Activated CD8-positive, alpha-beta memory T cell treated with anti-CD3 and anti-CD28 coated beads, Interleukin-2, amount 50 U/mL, for 1 hour (primary cell): Measurements from ENCODE around the gene DNAAF3.

ENCODE experiments used
- DNase-seq: peaks from one replicate; pipeline ENCODE4 v3.0.0-alpha.2; 2020; ENCODE audit errors: extremely low read depth

The DNAAF3 gene

GRCh38 chr19:55116232-55116858, 50.1 kb downstream of the DNAAF3 start:
- DNase-seq = no peak

DNA sequence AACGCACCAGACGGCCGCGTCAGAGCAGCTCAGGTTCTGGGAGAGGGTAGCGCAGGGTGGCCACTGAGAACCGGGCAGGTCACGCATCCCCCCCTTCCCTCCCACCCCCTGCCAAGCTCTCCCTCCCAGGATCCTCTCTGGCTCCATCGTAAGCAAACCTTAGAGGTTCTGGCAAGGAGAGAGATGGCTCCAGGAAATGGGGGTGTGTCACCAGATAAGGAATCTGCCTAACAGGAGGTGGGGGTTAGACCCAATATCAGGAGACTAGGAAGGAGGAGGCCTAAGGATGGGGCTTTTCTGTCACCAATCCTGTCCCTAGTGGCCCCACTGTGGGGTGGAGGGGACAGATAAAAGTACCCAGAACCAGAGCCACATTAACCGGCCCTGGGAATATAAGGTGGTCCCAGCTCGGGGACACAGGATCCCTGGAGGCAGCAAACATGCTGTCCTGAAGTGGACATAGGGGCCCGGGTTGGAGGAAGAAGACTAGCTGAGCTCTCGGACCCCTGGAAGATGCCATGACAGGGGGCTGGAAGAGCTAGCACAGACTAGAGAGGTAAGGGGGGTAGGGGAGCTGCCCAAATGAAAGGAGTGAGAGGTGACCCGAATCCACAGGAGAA, 50.9 kb downstream of the DNAAF3 start:
- no peak for DNase-seq

DNA sequence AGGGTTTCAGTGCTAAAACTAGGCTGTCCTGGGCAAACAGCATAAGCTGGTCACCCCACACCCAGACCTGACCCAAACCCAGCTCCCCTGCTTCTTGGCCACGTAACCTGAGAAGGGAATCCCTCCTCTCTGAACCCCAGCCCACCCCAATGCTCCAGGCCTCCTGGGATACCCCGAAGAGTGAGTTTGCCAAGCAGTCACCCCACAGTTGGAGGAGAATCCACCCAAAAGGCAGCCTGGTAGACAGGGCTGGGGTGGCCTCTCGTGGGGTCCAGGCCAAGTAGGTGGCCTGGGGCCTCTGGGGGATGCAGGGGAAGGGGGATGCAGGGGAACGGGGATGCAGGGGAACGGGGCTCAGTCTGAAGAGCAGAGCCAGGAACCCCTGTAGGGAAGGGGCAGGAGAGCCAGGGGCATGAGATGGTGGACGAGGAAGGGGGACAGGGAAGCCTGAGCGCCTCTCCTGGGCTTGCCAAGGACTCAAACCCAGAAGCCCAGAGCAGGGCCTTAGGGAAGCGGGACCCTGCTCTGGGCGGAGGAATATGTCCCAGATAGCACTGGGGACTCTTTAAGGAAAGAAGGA, 51.8 kb downstream of the DNAAF3 start:
- DNase-seq = no peak

GRCh38 chr19:55113570-55114039, 52.8 kb downstream of the DNAAF3 start:
- DNase-seq = no peak

DNA sequence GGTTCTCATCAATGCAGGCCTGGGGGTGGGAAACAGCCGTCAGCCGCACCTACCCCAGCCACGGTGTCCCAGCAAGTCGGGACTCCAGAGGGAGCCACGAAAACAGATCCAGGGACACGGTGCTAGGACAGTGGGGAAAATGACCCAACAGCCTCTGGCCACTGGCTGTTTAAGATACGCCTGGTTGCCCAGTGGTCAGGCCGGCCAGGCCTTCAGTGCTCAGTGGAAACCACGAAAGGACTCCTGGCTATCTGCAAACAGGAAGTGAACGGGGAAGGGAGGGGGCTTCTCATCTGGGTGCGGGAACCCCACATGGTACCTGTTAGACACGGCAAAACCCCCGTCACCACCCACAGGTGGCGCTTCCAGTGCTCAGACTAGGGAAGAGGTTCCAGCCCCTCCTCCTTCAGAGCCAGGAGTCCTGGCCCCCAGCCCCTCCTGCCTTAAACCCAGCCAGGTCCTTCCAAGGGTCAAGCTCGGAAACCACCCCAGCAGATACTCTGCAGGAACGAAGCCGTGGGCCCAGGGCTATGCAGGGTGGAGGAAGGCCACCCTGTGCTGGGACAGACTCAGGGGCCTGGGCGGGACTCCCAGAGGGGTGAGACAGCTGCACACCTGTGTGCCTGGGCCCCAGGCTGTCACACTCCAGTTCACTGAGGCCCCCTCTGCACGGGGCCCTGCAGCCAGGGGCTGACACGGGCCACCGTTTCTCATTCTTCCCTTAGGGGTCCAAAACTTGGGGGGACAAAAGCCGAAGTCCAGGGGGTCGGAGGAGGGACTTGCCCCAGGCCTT, 53.4 kb downstream of the DNAAF3 start:
- DNase-seq = no peak

GRCh38 chr19:55112246-55112776, 54.1 kb downstream of the DNAAF3 start:
- no peak for DNase-seq

- DNase-seq = no peak
Observed at GRCh38 chr19:55111238-55111831, 55.1 kb downstream of the DNAAF3 start.

DNA sequence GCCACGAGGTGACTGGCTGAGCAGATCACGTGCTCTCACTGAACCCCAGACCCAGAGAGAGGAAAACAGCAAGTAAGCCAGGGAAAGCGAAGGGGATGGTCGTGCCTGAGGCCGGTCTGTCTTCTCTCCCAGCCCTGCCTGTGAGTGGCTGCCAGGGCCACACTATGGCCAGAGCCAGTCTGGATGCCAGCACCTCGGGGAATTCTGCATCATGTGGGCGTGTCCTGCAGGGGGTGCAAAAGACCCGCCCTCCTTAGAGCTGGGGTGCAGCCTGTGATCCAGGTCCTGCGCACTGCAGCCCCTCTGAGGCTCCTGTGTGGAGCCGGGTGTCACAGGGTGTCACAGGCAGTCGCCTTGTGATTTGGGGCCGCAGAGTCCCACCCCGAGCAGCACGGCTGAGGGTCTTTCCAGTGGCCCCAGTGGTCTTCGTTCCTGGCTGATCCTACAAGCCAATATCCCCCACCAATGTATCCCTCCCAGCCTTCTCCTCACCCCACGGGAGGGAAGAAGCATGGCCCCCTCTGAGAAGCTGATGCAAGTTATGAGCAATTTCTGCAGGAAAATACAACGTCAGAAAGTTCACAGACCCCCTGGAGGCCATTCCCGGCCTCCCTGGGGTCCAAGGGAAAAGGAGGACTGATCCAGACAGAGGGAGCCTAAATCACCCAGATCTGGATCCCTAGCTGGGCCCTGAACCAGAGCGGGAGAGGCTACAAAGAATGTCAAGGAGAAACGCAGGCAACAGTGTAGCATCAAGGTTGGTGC, 56.7 kb downstream of the DNAAF3 start:
- no peak for DNase-seq
